Motor neuron (in vitro differentiated cells): ENCODE measurements around the gene GPX3. TPM values are rescaled to one million over a fixed set of nuclear protein-coding genes. Genes with fewer than 3 reads are reported as not detected.
A peak's percentile ranks its signal among the peaks of the same experiment; 100 is the strongest.

Experiments used
- ATAC-seq, 8 experiments: fragments of 200-7000 bp; cut with Tn5 transposase; replicated peaks in 6 of 8; 2 replicates each; pipeline ENCODE4 v1.8.0; 2021; ENCODE audit warnings: mild to moderate bottlenecking in 8 of 8, moderate library complexity in 8 of 8
- H3K27ac ChIP-seq, 2 donors: fragments of 250-450 bp; sonication (Bioruptor Pico); 2 replicates each; pipeline ENCODE4 v1.9.0; 2021; ENCODE audit warnings: antibody characterized with exemption in 2 of 2, mild to moderate bottlenecking in 2 of 2, moderate library complexity in 1 of 2
- H3K4me1 ChIP-seq, 2 donors: fragments of 250-450 bp; sonication (Bioruptor Pico); replicated peaks in 1 of 2; 2 replicates each; pipeline ENCODE4 v1.6.1; 2021; ENCODE audit warnings: antibody characterized with exemption in 2 of 2, mild to moderate bottlenecking in 2 of 2, moderate library complexity in 1 of 2
- H3K4me3 ChIP-seq, 5 donors: fragments of 250-450 bp; sonication (Bioruptor Pico); 2 replicates each; pipeline ENCODE4 v1.9.0; 2021; ENCODE audit warnings: antibody characterized with exemption in 5 of 5, mild to moderate bottlenecking in 5 of 5, moderate library complexity in 4 of 5
- WGBS, 10 experiments: fragments of 450-650 bp; shearing (Covaris generic); methylation state at CpG; one replicate each; pipeline ENCODE4 v1.0.0; 2022; 5-methylcytosine and 5-hydroxymethylcytosine counted together
- in situ Hi-C, 9 experiments: fragments of 400-800 bp; cut with MboI; loops; one replicate each; pipeline ENCODE4 v1.15.0; 2021; ENCODE audit warnings: low sequenced_read_pairs in 9 of 9, low pct_unique_long_range_greater_than_20kb in 2 of 9; ENCODE audit not compliant: unreplicated experiment in 9 of 9
- total RNA-seq, 8 experiments: library from RNA; unstranded; fragments of 300-600 nt; gene quantifications; 2 replicates each; pipeline versions ENCODE4 v1.2.3 to v1.2.4, GENCODE V29; 2022

GPX3 gene
- total RNA-seq, 8 experiments from 2014 or later = 3.1 to 11.2 (median 4.8) TPM

DNA sequence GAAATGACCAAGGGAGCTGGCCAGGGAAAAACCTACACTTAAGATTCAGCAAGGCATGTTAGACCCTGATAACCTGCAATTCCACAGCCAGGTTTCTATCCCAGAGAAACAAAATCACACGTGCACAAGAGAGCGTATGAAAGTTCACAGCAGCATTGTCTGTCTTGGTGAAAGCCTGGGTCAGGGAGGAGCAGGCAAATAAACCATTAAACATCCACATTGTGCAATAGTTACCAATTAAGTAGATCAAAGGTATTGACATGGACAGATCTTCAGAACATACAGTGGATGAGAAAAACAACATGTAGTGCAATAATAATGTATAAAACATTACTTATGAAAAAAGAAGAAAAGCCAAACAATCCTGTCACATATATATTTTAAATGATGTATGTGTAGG lies 15.9 kb upstream of the GPX3 start:
- WGBS, 10 experiments = 7 to 90% (median 60%) methylated on average over 1 to 2 of the region's 2 CpGs; no CpG with 5 or more reads in 2 of the 10 experiments
- Histone ChIP-seq H3K27ac (no peak overlapping the region), H3K4me1 (peaks cover 12 to 15% of the 10 kb centered on the region in 2 donors), H3K4me3 (no peak overlapping the region)
- in situ Hi-C loops = no loop called here
- ATAC-seq = no peak

- H3K4me3 ChIP-seq = no peak overlapping the region
- in situ Hi-C loops = no loop called here
- 5 to 100% (median 57%) methylated on average over 1 to 5 of the region's 5 CpGs; no CpG with 5 or more reads in 1 of the 10 experiments for WGBS, 10 experiments
- peak in 2 of 8 experiments; percentile 40 to 60 for ATAC-seq
- peaks cover 6 to 9% of the 10 kb centered on the region in 2 donors for H3K4me1 ChIP-seq
- no peak overlapping the region for H3K27ac ChIP-seq
These were observed 15.0 kb upstream of the GPX3 start for GRCh38 chr5:151005187-151005949.

GRCh38 chr5:151005950-151006576 lies 14.3 kb upstream of the GPX3 start:
- Histone ChIP-seq H3K4me3 (no peak overlapping the region), H3K27ac (no peak overlapping the region), H3K4me1 (peaks cover 6 to 8% of the 10 kb centered on the region in 2 donors)
- in situ Hi-C loops = no loop called here
- peak in 7 of 8 experiments; percentile 32 to 89 (median 62) for ATAC-seq
- WGBS, 10 experiments = 10 to 56% (median 44%) methylated on average over 1 to 6 of the region's 7 CpGs; no CpG with 5 or more reads in 3 of the 10 experiments

DNA sequence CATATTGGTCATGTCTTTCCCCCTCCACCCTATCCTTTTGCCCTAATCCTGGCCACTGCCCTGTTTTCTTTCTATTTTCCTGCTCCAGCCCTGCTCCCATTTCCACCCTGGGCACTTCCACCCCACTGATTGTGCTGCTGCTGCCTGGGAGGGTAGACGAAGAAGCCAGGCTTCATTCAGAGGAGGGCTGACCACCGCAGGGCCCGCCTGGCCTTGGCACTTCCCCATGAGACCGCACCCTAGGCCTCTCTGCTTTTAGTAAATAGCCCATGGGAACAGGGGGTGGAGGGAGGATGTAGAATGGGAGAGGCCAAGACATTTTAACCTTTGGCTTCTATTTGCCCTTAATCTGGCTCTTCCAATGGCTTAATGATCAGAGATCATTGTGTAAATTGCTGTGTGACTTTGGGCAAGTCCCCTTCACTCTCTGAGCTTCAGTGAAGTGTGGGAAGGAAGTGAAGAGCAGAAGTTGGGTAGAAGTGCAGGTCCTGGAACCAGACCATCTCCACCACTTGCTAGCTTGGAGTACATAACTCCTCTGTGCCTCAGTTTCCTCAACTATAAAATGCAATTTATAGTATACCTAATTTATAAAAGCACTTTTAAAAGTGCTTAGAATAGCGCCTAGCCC lies 13.6 kb upstream of the GPX3 start:
- 17 to 97% (median 53%) methylated on average over 1 to 5 of the region's 5 CpGs; no CpG with 5 or more reads in 3 of the 10 experiments for WGBS, 10 experiments
- peak in 3 of 8 experiments; percentile 40 to 66 (median 63) for ATAC-seq
- no peak overlapping the region for H3K4me3 ChIP-seq
- H3K27ac ChIP-seq = no peak overlapping the region
- in situ Hi-C loops = no loop called here
- H3K4me1 ChIP-seq = peaks cover 6 to 8% of the 10 kb centered on the region in 2 donors

GRCh38 chr5:151007430-151008209 lies 12.8 kb upstream of the GPX3 start:
- H3K27ac ChIP-seq = no peak overlapping the region
- no peak overlapping the region for H3K4me3 ChIP-seq
- ATAC-seq = no peak
- in situ Hi-C loops = no loop called here
- 14 to 100% (median 71%) methylated on average over 1 to 5 of the region's 7 CpGs for WGBS, 10 experiments
- H3K4me1 ChIP-seq = peaks cover 6 to 8% of the 10 kb centered on the region in 2 donors

- H3K4me3 ChIP-seq = no peak overlapping the region
- WGBS, 10 experiments = 42 to 100% (median 83%) methylated on average over 1 to 2 of the region's 2 CpGs; no CpG with 5 or more reads in 5 of the 10 experiments
- H3K4me1 ChIP-seq = peaks cover 6 to 8% of the 10 kb centered on the region in 2 donors
- no peak for ATAC-seq
- no peak overlapping the region for H3K27ac ChIP-seq
- in situ Hi-C loops = no loop called here
These were observed 12.2 kb upstream of the GPX3 start for GRCh38 chr5:151008210-151008491.

GRCh38 chr5:151008906-151009305 lies 11.5 kb upstream of the GPX3 start:
- H3K4me3 ChIP-seq = no peak overlapping the region
- H3K27ac ChIP-seq = no peak overlapping the region
- H3K4me1 ChIP-seq = peaks cover 6 to 8% of the 10 kb centered on the region in 2 donors
- WGBS, 10 experiments = 58 to 100% (median 81%) methylated on average over 1 to 4 of the region's 4 CpGs; no CpG with 5 or more reads in 3 of the 10 experiments
- no peak for ATAC-seq
- in situ Hi-C loops = no loop called here

DNA sequence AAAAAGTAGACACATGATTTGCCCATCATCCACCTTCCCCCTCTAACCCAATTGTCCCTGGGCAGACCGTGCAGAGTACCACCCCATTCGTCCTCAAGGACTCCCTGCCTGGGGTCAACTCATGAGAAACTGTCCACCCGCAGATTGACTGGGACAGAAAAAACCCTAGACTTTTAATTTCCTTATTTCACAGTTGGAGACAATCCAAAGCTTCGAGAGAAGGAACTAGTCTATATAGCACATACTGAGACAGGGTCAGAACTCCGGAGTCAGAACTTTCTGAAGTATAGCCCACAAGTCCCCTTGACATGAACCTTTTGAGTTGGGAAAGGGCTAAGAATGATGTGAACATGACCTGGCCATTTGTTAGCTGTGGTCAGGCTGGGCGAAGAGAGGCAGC lies 7.5 kb upstream of the GPX3 start:
- no peak for ATAC-seq
- 55 to 89% (median 60%) methylated on average over 1 to 5 of the region's 6 CpGs; no CpG with 5 or more reads in 3 of the 10 experiments for WGBS, 10 experiments
- H3K4me3 ChIP-seq = no peak overlapping the region
- H3K27ac ChIP-seq = no peak overlapping the region
- in situ Hi-C loops = no loop called here
- H3K4me1 ChIP-seq = no peaks in the 10 kb centered on the region

GRCh38 chr5:151014680-151015343 lies 5.6 kb upstream of the GPX3 start:
- no peak overlapping the region for H3K4me3 ChIP-seq
- no peaks in the 10 kb centered on the region for H3K4me1 ChIP-seq
- H3K27ac ChIP-seq = no peak overlapping the region
- 40 to 94% (median 80%) methylated on average over 1 to 4 of the region's 4 CpGs; no CpG with 5 or more reads in 2 of the 10 experiments for WGBS, 10 experiments
- ATAC-seq = no peak
- in situ Hi-C loops = no loop called here

- Histone ChIP-seq H3K4me3 (no peak overlapping the region), H3K4me1 (no peaks in the 10 kb centered on the region), H3K27ac (no peak overlapping the region)
- no peak for ATAC-seq
- in situ Hi-C loops = no loop called here
- 75 to 100% (median 89%) methylated on average over 1 to 7 of the region's 7 CpGs; no CpG with 5 or more reads in 1 of the 10 experiments for WGBS, 10 experiments
These were observed 4.3 kb upstream of the GPX3 start for GRCh38 chr5:151015974-151016587.

- in situ Hi-C loops = no loop called here
- 10 to 96% (median 72%) methylated on average over 1 to 5 of the region's 5 CpGs; no CpG with 5 or more reads in 1 of the 10 experiments for WGBS, 10 experiments
- no peak overlapping the region for H3K27ac ChIP-seq
- no peaks in the 10 kb centered on the region for H3K4me1 ChIP-seq
- ATAC-seq = no peak
- no peak overlapping the region for H3K4me3 ChIP-seq
These were observed 3.7 kb upstream of the GPX3 start for GRCh38 chr5:151016700-151017099.

DNA sequence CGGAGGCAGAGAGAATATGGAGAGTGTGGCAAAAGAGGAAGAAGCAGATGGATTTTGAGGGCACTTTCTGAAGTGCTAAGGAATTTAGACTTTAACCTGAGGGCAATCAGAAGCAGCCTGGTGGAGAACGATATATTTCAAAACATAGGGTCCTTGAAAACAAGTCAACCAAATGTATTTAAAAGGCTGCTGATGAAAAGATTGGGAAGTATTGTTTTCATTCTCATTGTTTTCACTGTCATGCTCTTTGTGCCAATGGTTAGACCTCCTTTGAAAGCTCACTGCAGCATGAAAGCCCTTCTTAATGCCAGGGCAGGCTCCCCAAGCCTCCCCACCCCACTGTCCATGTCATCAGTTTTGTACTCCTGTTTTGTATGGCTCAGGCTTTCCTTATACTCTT lies 2.5 kb upstream of the GPX3 start:
- no peak overlapping the region for H3K4me3 ChIP-seq
- H3K4me1 ChIP-seq = no peaks in the 10 kb centered on the region
- no peak overlapping the region for H3K27ac ChIP-seq
- 63 to 100% (median 84%) methylated on average over 1 to 2 of the region's 2 CpGs; no CpG with 5 or more reads in 1 of the 10 experiments for WGBS, 10 experiments
- no peak for ATAC-seq
- in situ Hi-C loops = no loop called here
